GM18526 (cell line): ENCODE measurements around the gene CLDN22.

Source experiments
- POLR2A ChIP-seq: IDR thresholded peaks from 3 replicates; pipeline ENCODE4 v1.6.1; 2011; ENCODE audit not compliant: insufficient read length; ENCODE audit errors: extremely low read depth

The CLDN22 gene

GRCh38 chr4:183350317-183351071 lies 30.4 kb upstream of the CLDN22 start:
- TF ChIP-seq POLR2A = no peak

- TF ChIP-seq POLR2A = no peak
These were observed 29.6 kb upstream of the CLDN22 start for GRCh38 chr4:183349673-183350072.

GRCh38 chr4:183348706-183349659 lies 28.9 kb upstream of the CLDN22 start:
- TF ChIP-seq POLR2A = no peak

GRCh38 chr4:183348136-183348535 lies 28.1 kb upstream of the CLDN22 start:
- TF ChIP-seq POLR2A = no peak

- no peak for TF ChIP-seq POLR2A
These were observed 27.5 kb upstream of the CLDN22 start for GRCh38 chr4:183347566-183347965.

- no peak for TF ChIP-seq POLR2A
These were observed 27.1 kb upstream of the CLDN22 start for GRCh38 chr4:183347146-183347545.

GRCh38 chr4:183345261-183345660 lies 25.2 kb upstream of the CLDN22 start:
- TF ChIP-seq POLR2A = no peak

- no peak for TF ChIP-seq POLR2A
These were observed 24.6 kb upstream of the CLDN22 start for GRCh38 chr4:183344523-183345255.

- no peak for TF ChIP-seq POLR2A
These were observed 23.7 kb upstream of the CLDN22 start for GRCh38 chr4:183343730-183344129.

- no peak for TF ChIP-seq POLR2A
These were observed 22.8 kb upstream of the CLDN22 start for GRCh38 chr4:183342541-183343533.

GRCh38 chr4:183337833-183338232 lies 17.8 kb upstream of the CLDN22 start:
- no peak for TF ChIP-seq POLR2A

GRCh38 chr4:183337349-183337748 lies 17.3 kb upstream of the CLDN22 start:
- no peak for TF ChIP-seq POLR2A

- no peak for TF ChIP-seq POLR2A
These were observed 15.4 kb upstream of the CLDN22 start for GRCh38 chr4:183335369-183335940.

GRCh38 chr4:183333983-183334382 lies 13.9 kb upstream of the CLDN22 start:
- TF ChIP-seq POLR2A = no peak
